ENCODE measurements around the gene BCL7C. TPM values are rescaled to one million over a fixed set of nuclear protein-coding genes. Genes with fewer than 3 reads are reported as not detected.

Gene BCL7C
- total RNA-seq, 1 experiment from 2014 or later: 44.9 TPM

DNA sequence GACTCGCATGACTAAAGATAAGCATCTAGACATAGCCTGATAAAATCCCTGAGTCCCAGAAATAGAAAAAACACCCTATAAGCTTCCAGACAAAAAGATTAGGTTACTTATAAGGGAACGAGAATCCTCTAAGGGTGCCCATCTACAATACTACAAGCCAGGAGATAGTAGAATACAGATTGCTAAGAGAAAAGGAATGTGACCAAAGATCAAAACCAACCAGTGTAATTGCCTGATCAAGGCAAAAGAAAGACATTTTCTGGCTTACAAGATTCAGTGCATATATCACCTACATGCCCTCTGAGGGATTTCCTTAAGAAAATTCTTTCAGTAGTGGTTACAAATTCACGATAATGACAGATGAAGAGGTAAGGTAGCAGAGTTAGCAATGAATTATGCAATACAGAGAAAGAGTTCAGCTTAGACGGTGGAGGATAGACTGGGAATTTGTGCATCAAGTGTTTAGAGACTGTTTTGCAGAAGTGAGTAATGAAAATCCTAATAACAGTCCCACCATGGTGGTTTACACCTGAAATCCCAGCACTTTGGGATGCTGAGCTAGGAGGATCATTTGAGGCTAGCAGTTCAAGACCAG lies 35.0 kb downstream of the BCL7C start:
- peaks cover 0 to 3% of the 10 kb centered on the region in 2 experiments; a peak in 1 of 4 replicates for H3K4me1 ChIP-seq (ENCODE audit: control insufficient read depth in 1 of 2, insufficient read depth in 2 of 2, low read length in 2 of 2)
- no peak overlapping the region for H3K27ac ChIP-seq (ENCODE audit: low read depth, low read length)
- H3K27me3 ChIP-seq (ENCODE audit: insufficient read depth, low read length): no peaks in the 10 kb centered on the region
- H3K9ac ChIP-seq (ENCODE audit: low read length): no peak overlapping the region
- no peaks in the 10 kb centered on the region for H3K36me3 ChIP-seq (ENCODE audit: control insufficient read depth in 1 of 2, insufficient read depth in 2 of 2, low read length in 2 of 2)
- no peak for TF ChIP-seq SRF (IDR thresholded peaks at IDR 0.05; ENCODE audit: low read depth)
- TF ChIP-seq YY1 (IDR thresholded peaks at IDR 0.05; ENCODE audit: extremely low read depth, insufficient replicate concordance, low read depth, low read length): no peak
- no peak for TF ChIP-seq RAD21 (IDR thresholded peaks at IDR 0.05; ENCODE audit: low read depth)
- no peak for TF ChIP-seq ZNF274 (IDR thresholded peaks at IDR 0.05; ENCODE audit: low read depth, low read length)
- TF ChIP-seq SP1 (IDR thresholded peaks at IDR 0.05; ENCODE audit: low read depth): no peak
- TF ChIP-seq, protein P1, sequence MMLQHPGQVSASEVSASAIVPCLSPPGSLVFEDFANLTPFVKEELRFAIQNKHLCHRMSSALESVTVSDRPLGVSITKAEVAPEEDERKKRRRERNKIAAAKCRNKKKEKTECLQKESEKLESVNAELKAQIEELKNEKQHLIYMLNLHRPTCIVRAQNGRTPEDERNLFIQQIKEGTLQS (IDR thresholded peaks at IDR 0.05): no peak
- TF ChIP-seq, protein P2, sequence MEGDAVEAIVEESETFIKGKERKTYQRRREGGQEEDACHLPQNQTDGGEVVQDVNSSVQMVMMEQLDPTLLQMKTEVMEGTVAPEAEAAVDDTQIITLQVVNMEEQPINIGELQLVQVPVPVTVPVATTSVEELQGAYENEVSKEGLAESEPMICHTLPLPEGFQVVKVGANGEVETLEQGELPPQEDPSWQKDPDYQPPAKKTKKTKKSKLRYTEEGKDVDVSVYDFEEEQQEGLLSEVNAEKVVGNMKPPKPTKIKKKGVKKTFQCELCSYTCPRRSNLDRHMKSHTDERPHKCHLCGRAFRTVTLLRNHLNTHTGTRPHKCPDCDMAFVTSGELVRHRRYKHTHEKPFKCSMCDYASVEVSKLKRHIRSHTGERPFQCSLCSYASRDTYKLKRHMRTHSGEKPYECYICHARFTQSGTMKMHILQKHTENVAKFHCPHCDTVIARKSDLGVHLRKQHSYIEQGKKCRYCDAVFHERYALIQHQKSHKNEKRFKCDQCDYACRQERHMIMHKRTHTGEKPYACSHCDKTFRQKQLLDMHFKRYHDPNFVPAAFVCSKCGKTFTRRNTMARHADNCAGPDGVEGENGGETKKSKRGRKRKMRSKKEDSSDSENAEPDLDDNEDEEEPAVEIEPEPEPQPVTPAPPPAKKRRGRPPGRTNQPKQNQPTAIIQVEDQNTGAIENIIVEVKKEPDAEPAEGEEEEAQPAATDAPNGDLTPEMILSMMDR (IDR thresholded peaks at IDR 0.05 in 2 of 3, conservative IDR thresholded peaks at IDR 0.05 in 1 of 3; ENCODE audit: borderline replicate concordance in 1 of 3, insufficient read depth in 1 of 3, low read depth in 2 of 3, low read length in 2 of 3): no peak
- TF ChIP-seq JUND (IDR thresholded peaks at IDR 0.05): no peak
- no peak for TF ChIP-seq ELF1 (IDR thresholded peaks at IDR 0.05; ENCODE audit: borderline replicate concordance, low read depth)
- no peak for TF ChIP-seq TCF7L2 (IDR thresholded peaks at IDR 0.05; ENCODE audit: borderline replicate concordance, extremely low read depth, insufficient read depth, insufficient read length)
- TF ChIP-seq EZH2 (IDR thresholded peaks at IDR 0.05): no peak
- no peak for TF ChIP-seq FOSL1 (IDR thresholded peaks at IDR 0.05; ENCODE audit: low read depth)
- TF ChIP-seq, protein P3, sequence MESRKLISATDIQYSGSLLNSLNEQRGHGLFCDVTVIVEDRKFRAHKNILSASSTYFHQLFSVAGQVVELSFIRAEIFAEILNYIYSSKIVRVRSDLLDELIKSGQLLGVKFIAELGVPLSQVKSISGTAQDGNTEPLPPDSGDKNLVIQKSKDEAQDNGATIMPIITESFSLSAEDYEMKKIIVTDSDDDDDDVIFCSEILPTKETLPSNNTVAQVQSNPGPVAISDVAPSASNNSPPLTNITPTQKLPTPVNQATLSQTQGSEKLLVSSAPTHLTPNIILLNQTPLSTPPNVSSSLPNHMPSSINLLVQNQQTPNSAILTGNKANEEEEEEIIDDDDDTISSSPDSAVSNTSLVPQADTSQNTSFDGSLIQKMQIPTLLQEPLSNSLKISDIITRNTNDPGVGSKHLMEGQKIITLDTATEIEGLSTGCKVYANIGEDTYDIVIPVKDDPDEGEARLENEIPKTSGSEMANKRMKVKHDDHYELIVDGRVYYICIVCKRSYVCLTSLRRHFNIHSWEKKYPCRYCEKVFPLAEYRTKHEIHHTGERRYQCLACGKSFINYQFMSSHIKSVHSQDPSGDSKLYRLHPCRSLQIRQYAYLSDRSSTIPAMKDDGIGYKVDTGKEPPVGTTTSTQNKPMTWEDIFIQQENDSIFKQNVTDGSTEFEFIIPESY (IDR thresholded peaks at IDR 0.05; ENCODE audit: extremely low read depth, insufficient replicate concordance, low read length): no peak
- TF ChIP-seq EZH2phosphoT487 (IDR thresholded peaks at IDR 0.05; ENCODE audit: borderline replicate concordance): no peak
- TF ChIP-seq POLR2A (IDR thresholded peaks at IDR 0.05; ENCODE audit: borderline replicate concordance, extremely low read depth, insufficient read depth, insufficient read length): no peak
- TF ChIP-seq SIN3A (IDR thresholded peaks at IDR 0.05; ENCODE audit: low read depth): no peak
- intact Hi-C loops (cut with micrococcal nuclease): no loop called here
- CTCF ChIA-PET: interaction anchor here (1.9 kb wide), 1 partner anchor 14 kb away, joined by 4 read pairs; no protein-coding TSS in a partner anchor
- H4K20me1 ChIP-seq (ENCODE audit: insufficient read depth): no peaks in the 10 kb centered on the region
- H3K4me2 ChIP-seq (ENCODE audit: low read length): no peak overlapping the region
- no TSS peak for BruUV-seq (replicated peaks)
- POLR2A ChIA-PET: no interaction called here
- no peaks in the 10 kb centered on the region for H3K9me2 ChIP-seq (ENCODE audit: insufficient read depth)
- RAD21 ChIA-PET (ENCODE audit: low non-redundant PET in 1 of 2, low total read pairs in 2 of 2, uncharacterized antibody in 2 of 2, unreplicated experiment in 2 of 2): no interaction called here
- no peaks in the 10 kb centered on the region for H3K79me2 ChIP-seq (ENCODE audit: insufficient read depth, low read length)
- no peak overlapping the region for H3K4me3 ChIP-seq (replicated peaks in 1 of 2; ENCODE audit: low read depth in 1 of 2, low read length in 2 of 2)
- DNase-seq (ENCODE audit: low read depth, low spot score) (no peak), ATAC-seq (no peak)
- H2AFZ ChIP-seq (ENCODE audit: low read depth, low read length, poor library complexity, severe bottlenecking): no peak overlapping the region
- peaks cover 0 to 6% of the 10 kb centered on the region in 2 experiments; a peak in 2 of 4 replicates for H3K9me3 ChIP-seq (ENCODE audit: control insufficient read depth in 1 of 2, insufficient read depth in 1 of 2, low read depth in 1 of 2, low read length in 2 of 2)

Measured in HCT116 (cell line).